ENCODE data around the gene CBX5.

DNA sequence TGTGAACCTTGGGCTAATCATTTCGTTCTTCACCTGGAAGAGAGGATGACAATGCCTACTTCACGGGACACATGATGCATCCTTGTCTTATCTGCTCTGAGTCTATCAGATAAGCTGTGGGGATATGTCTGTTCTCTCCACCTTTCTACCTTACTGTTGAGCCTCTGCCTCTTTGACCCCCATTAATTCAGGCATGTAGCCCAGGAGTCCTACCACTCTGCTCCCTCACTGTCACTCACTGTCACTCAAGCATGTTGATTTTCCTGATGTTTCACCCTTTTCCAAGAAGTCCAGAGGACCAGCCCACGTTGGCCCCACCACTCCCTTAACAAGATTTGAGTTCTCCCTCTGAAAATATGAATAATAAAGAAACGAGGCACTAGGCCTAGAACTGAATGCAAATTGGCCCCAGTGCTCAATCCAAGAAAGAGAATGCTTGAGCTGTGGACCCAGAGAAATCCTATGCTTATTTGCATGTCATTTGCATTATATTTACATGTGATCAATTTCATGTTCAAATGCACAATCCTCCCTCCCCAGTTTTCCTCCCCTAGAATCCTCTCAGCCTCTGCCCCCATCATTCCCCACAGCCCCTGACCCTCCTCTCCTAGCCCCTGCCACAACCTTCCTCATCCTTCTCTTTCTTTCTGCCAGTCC, 84.7 kb downstream of the CBX5 start:
- TF ChIP-seq, protein P1, sequence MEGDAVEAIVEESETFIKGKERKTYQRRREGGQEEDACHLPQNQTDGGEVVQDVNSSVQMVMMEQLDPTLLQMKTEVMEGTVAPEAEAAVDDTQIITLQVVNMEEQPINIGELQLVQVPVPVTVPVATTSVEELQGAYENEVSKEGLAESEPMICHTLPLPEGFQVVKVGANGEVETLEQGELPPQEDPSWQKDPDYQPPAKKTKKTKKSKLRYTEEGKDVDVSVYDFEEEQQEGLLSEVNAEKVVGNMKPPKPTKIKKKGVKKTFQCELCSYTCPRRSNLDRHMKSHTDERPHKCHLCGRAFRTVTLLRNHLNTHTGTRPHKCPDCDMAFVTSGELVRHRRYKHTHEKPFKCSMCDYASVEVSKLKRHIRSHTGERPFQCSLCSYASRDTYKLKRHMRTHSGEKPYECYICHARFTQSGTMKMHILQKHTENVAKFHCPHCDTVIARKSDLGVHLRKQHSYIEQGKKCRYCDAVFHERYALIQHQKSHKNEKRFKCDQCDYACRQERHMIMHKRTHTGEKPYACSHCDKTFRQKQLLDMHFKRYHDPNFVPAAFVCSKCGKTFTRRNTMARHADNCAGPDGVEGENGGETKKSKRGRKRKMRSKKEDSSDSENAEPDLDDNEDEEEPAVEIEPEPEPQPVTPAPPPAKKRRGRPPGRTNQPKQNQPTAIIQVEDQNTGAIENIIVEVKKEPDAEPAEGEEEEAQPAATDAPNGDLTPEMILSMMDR (IDR thresholded peaks at IDR 0.05; ENCODE audit: low read depth, low read length) = no peak
- no peak for TF ChIP-seq EZH2phosphoT487 (IDR thresholded peaks at IDR 0.05; ENCODE audit: low read depth)
